Uterus (tissue), 2 donors: ENCODE results near the gene ZNF101.

Experiments used
- POLR2A ChIP-seq, 2 donors: fragments of 450-650 bp; IDR thresholded peaks; one replicate each; pipeline ENCODE4 v1.6.1; 2016; ENCODE audit warnings: antibody characterized with exemption in 2 of 2, mild to moderate bottlenecking in 1 of 2, moderate library complexity in 1 of 2
- TF ChIP-seq, protein P1 (sequence below), 4 experiments: fragments of 200-600 bp in 2 of 4; fragments of 450-650 bp in 2 of 4; sonication (generic) in 2 of 4; IDR thresholded peaks; one replicate each; pipeline ENCODE4 v1.5.1; 2016 to 2019; ENCODE audit warnings: antibody characterized with exemption in 4 of 4, mild to moderate bottlenecking in 2 of 4, moderate library complexity in 1 of 4

DNA sequence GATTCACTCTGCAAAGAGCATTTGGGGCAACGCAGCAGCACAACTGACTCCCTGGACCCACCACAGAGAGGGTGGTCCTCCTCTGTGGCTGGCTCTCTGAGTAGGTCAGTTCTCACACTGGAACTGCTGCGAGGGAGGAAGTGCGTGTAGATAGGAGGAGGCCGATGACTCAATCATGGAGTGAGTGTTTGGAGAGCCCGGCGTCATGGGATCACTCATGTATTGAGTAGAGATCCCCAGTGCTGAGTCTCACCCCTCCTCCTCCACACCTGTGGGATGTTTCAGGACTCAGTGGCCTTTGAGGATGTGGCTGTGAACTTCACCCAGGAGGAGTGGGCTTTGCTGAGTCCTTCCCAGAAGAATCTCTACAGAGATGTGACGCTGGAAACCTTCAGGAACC, 8.9 kb downstream of the ZNF101 start:
- TF ChIP-seq, protein P1, sequence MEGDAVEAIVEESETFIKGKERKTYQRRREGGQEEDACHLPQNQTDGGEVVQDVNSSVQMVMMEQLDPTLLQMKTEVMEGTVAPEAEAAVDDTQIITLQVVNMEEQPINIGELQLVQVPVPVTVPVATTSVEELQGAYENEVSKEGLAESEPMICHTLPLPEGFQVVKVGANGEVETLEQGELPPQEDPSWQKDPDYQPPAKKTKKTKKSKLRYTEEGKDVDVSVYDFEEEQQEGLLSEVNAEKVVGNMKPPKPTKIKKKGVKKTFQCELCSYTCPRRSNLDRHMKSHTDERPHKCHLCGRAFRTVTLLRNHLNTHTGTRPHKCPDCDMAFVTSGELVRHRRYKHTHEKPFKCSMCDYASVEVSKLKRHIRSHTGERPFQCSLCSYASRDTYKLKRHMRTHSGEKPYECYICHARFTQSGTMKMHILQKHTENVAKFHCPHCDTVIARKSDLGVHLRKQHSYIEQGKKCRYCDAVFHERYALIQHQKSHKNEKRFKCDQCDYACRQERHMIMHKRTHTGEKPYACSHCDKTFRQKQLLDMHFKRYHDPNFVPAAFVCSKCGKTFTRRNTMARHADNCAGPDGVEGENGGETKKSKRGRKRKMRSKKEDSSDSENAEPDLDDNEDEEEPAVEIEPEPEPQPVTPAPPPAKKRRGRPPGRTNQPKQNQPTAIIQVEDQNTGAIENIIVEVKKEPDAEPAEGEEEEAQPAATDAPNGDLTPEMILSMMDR (IDR thresholded peaks at IDR 0.05): no peak
- TF ChIP-seq POLR2A (IDR thresholded peaks at IDR 0.05): no peak
